22Rv1 (cell line): ENCODE results near the gene PTK7.

Experiments
- CTCF ChIP-seq: fragments of 450-650 bp; IDR thresholded peaks from 2 replicates; pipeline ENCODE4 v1.5.1; 2017; ENCODE audit warnings: mild to moderate bottlenecking
- ZFX ChIP-seq: fragments of 450-650 bp; IDR thresholded peaks from 2 replicates; pipeline ENCODE4 v1.6.1; 2017; ENCODE audit warnings: antibody characterized with exemption, borderline replicate concordance

GRCh38 chr6:43203029-43203717 lies 127.1 kb downstream of the PTK7 start:
- TF ChIP-seq CTCF (no peak), ZFX (no peak)
